GM19240 (cell line): ENCODE data around the gene PRPF18.

Experiments
- DNase-seq: peaks from one replicate; pipeline ENCODE4 v3.0.0; 2011; ENCODE audit warnings: low spot score; ENCODE audit not compliant: insufficient read length

The PRPF18 gene

GRCh38 chr10:13604357-13605040 is 17.7 kb downstream of the PRPF18 start:
- no peak for DNase-seq

GRCh38 chr10:13608246-13608853 is 21.6 kb downstream of the PRPF18 start:
- no peak for DNase-seq

GRCh38 chr10:13612654-13613373 is 26.0 kb downstream of the PRPF18 start:
- DNase-seq = no peak

DNA sequence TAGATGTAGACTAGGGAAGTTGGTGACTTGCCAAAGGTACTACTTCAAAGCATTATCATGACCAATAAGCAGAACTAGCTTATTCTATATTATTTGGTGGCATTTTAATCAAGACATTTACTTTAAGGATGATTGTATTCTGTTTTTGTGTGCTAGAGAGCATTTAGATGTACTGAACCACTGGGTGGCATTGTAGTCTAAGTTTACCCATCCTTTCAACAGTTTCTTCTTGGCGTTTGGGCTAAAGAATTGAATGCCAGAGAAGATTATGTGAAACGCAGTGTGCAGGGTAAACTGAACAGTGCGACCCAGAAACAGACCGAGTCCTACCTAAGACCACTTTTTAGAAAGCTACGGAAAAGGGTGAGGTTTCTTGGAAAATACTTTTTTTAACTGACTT is 26.8 kb downstream of the PRPF18 start:
- no peak for DNase-seq

DNA sequence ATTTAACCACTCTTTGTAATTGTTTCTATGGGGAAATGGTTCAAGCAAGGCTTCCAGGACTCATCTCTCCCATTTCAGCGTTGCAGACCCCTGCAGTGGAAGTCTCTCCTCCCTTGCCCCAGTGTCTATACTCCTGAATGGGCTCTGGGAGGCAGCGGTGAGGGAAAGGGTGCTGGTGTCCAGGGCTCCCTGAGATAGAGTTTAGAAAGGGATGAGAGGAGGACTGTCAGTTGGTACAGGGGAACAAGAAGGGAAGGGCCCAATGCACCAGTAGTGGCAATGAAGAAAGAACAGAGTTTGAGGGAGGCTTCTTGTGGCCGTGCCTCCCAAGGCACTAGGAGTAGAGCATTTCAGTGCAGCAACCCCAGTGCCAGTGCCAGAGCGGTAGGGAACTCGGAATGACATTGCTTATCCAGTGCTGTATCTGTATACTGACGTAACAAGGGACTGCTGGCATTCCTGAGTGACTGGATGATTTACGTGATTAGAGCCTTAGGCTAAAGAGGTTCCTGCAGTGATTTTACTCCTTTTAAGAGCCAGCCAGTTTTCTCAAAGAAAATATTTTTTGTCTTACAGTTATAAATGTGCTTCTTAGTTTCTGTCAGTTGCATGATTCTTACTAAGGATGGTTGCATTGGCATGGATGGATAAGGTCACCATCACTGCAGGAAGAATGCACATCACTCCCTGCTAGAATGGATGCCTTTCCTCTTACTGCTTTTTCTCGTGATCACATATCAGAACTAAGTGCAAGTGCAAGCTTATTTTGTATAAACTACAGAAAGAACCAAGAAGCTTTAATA is 28.0 kb downstream of the PRPF18 start:
- no peak for DNase-seq

GRCh38 chr10:13615650-13616300 is 29.0 kb downstream of the PRPF18 start:
- DNase-seq = no peak

DNA sequence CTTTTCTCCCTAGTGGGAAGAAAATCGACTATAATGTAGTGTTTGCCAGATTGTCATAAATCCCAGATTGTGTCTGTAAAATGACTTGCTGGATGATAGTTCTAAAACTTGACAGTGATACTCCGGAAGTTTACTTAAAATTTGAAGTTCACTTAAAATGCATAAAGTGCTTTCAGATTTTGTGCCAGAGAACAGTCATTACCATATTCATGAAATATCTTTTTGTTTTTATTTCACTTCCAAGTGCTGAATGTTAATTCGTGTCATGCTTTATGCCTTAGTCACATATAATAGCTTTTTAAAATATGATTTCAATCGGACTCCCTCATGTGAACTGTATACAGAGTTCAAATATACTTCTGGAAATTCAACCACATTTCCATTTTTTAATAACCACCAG is 30.4 kb downstream of the PRPF18 start:
- DNase-seq = no peak

DNA sequence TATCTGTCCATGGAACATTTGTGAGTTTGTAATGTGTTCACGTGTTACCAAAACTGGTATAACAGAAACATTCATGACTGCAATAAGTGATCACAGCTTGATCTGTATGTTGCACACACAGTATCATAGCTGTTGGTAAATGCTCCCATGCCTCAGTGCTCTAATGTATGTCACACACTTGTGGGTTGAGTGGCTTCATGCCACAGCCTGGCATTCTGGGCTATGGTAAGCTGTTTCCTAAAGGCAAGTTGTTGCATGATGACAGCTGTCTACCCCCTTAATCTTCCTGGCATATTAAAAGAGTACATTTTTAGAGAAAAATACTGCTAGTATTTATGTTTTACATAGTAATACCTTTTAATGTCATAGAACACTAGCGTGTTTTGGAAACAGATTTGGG is 35.2 kb downstream of the PRPF18 start:
- DNase-seq = no peak

DNA sequence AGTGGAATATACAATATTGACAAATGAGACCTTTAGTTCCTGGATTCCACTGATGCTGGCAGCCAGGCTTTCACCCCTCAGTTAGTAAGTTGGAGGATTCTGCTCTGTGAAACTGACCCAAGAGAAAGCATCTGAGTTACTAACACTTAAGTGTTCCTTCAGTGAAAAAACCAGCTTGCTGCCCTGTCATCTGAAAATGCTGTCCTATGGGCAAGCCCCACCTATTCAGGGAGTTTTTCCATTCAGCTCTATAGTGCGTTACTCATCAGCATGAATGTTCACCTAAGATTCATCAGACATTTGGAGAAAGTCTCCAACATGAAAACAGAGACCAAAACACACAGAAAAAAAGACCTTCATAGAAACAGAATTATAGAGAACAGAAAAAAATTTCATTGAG is 37.9 kb downstream of the PRPF18 start:
- no peak for DNase-seq

DNA sequence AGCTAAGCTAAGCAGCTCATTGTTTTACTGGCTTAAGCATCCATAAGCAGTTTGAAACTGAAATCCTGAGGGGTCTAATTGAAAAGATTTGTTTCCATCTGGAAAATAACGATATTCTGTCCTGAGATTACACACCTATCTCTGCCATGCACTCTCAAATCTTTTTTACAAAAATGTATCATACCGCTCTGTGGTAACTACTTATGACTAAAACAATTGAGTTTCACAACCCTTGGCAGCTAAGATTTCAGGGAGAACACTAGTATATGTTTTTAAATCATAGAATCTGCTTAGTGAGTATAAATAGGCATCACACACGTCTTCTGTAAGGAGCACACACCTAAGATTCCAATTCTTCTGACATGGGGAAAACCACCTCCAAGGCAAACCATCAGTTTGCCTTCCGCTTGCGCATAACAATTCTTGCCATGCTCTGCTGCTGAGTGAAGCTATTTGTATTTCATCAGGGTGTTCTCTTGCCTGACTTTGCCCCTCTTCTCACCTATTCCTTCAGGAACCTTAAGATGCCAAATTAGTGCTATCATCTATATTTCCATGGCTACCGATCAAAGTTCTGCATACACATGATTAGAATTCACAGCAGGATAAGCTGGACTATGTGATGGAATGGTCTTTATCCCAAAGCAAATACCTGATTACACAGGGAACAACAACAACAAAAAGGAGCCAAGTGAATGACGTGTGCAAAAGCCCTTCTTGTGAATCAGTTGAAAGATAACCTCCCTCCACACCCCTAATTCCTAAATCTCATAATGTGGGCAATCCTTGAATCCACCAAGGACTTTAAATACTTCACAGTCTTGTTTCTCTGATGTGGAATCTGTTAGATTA is 40.9 kb downstream of the PRPF18 start:
- no peak for DNase-seq

GRCh38 chr10:13628661-13629060 is 41.9 kb downstream of the PRPF18 start:
- DNase-seq = no peak

DNA sequence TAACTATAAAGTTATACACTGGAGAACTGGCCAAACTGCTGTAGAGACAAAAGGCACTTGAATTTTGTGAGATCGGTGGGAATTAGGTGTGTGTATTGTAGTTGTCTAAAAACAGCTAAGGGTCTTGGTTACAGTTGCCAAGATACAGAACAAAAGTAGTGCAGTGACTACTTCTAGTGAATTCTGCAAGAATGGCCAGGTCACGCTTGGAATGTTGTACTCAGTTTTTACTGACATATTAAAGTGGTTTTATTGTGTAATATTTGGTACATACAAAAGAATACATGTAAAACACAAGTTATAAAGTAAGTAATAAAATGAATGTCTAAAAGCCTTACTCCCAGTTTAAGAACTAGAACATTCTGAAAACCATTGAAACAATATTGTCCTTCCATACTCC is 42.4 kb downstream of the PRPF18 start:
- no peak for DNase-seq

- no peak for DNase-seq
Measured at GRCh38 chr10:13630231-13630630, 43.5 kb downstream of the PRPF18 start.

GRCh38 chr10:13631594-13631993 is 44.8 kb downstream of the PRPF18 start:
- no peak for DNase-seq

GRCh38 chr10:13632440-13632839 is 45.7 kb downstream of the PRPF18 start:
- DNase-seq = no peak

GRCh38 chr10:13632884-13633440 is 46.2 kb downstream of the PRPF18 start:
- no peak for DNase-seq

GRCh38 chr10:13633689-13634088 is 46.9 kb downstream of the PRPF18 start:
- no peak for DNase-seq

DNA sequence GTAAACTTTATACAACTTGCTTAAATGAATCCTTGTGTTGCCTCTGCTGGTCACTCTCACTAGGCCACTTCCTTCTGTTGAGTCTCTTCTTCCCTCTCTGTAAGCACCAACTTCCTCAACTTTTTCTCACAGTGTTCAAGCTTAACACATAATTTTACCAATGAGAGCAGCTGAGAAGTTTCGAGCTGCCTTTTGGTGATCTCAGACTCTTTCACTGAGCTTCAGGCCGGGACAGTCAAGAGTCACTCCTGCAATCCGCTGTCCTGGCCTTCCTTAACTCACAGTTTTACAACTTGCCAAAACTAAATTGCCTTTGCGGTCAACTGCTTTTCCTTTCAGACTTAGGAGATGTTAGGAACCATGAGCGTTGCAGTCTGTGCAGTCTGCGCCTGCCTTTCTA is 47.4 kb downstream of the PRPF18 start:
- DNase-seq = no peak

DNA sequence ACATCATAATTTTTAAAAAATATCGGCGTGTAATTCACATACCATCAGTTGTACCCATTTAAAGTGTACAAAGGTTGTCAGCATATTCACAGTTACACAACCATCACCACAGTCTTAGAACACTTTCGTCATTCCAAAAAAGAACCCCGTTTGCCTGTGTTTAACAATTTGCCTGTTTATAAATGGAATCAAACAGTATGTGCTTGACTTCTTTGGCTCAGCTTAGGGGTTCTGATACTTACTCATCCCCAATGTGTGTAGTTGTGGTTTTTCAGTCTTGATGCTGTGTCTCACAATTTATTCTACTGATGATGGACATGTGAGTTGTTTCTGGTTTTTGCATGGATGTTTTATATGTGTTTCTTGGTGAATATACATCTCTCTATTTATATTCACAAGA is 50.0 kb downstream of the PRPF18 start:
- DNase-seq = no peak

- no peak for DNase-seq
Measured at GRCh38 chr10:13637303-13637856, 50.6 kb downstream of the PRPF18 start.
